GM23248 (cell line): ENCODE measurements around the gene RPL4.
"Not testable (repeated sequence)": the region's sequence is repeated elsewhere in the genome, so short reads cannot be mapped to it uniquely, and the experiment has no call there.

ENCODE experiments used
- EZH2 ChIP-seq: fragments of 200-600 bp; sonication (generic); IDR thresholded peaks from 2 replicates; pipeline ENCODE4 v1.6.1; 2018; ENCODE audit warnings: antibody characterized with exemption, mild to moderate bottlenecking; ENCODE audit not compliant: insufficient read depth, poor library complexity, severe bottlenecking
- EZH2phosphoT487 ChIP-seq: fragments of 200-600 bp; sonication (generic); IDR thresholded peaks from 2 replicates; pipeline ENCODE4 v1.6.1; 2018; ENCODE audit warnings: antibody characterized with exemption, moderate library complexity, mild to moderate bottlenecking, low read depth; ENCODE audit not compliant: insufficient read depth

DNA sequence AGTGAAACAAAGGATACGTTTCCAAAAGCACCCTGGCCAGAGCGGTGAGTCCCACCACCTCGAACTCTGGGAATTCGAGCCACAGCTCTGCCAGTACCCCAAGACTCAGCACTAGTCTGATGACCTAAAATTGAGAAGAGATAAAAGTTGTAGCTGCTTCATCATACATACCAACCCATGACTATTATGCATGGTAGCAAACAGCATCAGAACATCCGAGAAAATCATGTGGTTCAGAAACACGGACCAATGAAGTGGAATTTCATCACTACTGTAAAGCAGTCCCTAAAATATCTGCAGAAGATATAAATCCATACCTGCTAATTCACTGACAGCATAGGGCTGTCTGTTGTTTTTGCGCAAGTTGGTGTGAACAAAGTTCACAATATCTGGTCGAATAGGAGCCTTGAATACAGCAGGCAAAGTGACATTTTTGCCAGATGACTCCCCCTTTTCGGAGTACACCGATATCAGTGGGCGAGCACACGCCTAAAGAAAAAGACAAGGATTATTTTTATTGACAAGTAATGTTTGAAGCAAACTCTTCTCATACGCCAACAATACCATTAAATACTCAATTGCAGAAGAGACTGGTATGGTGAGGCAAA, 1.5 kb downstream of the RPL4 start:
- TF ChIP-seq EZH2phosphoT487, EZH2: not testable (repeated sequence)
